HG03565 (cell line): ENCODE results near the gene SLC11A1.
A peak's percentile ranks its signal among the peaks of the same experiment; 100 is the strongest.

ENCODE experiments used
- ATAC-seq: cut with Tn5 transposase; IDR thresholded peaks from one replicate; pipeline ENCODE4 v1.9.1; 2021; ENCODE audit warnings: mild to moderate bottlenecking, moderate library complexity; ENCODE audit not compliant: unreplicated experiment

SLC11A1 gene

DNA sequence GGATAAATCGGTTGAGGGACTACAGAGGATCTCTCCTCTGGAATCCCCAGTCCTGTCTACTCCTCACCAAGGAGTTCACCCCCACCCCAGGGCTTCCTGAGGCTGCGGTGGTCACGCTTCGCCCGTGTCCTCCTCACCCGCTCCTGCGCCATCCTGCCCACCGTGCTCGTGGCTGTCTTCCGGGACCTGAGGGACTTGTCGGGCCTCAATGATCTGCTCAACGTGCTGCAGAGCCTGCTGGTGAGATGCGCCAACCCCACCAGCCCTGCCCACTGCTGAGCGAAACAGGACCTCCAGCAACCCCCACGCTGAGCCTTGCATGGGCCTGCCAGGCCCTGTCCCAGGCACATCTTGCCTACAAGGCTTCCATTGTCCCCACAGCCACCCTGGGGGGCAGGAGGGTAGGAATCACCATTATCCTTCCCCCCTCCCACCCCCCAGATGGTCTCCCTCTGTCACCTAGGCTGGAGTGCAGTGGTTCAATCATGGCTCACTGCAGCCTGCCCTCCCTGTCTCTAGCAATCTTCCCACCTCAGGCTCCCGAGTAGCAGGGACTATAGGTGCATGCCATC is 10.9 kb downstream of the SLC11A1 start:
- ATAC-seq = no peak

DNA sequence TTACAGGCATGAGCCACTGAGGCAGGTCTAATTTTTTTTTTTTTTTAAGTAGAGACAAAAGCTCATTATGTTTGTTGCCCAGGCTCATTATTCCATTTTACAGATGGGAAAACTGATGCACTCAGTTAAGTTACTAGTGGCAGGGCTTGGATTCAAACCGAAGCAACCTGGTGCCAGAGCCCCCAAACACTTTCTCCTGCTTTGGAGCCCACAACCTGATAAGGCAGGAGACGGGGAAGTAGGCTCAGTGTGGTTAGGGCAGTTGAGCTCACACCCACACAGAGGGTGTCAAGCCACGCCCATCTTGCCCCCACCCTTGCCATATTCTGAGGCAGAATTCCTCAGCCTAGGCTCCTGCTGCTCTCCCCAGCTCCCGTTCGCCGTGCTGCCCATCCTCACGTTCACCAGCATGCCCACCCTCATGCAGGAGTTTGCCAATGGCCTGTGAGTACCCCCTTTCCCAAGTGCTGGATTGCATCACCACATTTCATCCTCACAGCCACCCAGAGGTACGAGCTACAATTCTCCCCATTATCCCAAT is 11.7 kb downstream of the SLC11A1 start:
- ATAC-seq = no peak

DNA sequence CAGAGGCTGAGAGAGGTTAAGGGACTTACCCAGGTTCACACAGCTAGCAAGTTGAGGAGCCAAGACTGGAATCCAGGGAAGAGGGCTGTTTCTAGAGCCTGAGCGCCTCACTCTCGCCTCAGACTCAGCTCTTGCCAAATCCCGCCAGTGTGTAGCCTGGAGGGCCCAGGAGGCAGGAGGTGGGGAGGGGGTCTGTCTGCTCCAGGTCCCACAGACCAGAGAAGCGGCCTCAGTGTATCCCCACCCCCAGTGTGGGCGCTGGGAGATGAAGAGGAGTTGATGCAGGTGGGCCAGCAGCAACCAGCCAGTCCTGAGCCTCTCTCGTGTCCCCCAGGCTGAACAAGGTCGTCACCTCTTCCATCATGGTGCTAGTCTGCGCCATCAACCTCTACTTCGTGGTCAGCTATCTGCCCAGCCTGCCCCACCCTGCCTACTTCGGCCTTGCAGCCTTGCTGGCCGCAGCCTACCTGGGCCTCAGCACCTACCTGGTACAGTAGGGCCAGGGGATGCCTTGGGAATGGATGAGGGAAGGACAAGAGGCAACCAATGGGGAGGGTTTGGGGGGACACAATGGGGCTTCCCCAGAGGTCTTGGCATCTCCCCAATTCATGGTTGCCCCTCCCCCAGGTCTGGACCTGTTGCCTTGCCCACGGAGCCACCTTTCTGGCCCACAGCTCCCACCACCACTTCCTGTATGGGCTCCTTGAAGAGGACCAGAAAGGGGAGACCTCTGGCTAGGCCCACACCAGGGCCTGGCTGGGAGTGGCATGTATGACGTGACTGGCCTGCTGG is 12.4 kb downstream of the SLC11A1 start:
- no peak for ATAC-seq

DNA sequence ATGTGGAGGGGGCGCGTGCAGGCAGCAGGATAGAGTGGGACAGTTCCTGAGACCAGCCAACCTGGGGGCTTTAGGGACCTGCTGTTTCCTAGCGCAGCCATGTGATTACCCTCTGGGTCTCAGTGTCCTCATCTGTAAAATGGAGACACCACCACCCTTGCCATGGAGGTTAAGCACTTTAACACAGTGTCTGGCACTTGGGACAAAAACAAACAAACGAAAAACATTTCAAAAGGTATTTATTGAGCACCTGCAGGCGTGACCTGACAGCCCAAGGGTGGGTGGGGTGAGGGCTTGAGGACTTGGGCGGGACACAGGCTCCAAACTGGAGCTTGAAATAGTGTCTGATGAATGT is 13.0 kb downstream of the SLC11A1 start:
- no peak for ATAC-seq

DNA sequence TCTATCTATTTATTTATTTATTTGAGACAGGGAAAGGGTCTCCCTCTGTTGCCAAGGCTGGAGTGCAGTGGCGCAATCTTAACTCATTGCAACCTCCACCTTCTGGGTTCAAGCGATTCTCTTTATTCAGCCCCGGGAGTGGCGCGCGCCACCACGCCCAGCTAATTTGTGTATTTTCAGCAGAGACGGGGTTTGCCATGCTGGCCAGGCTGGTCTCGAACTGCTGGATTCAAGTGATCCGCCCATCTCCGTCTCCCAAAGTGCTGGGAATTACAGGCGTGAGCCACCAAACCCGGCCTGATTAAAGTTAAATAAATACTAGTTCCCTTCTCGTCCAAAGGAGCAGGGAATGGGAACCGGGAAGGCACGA is 13.4 kb downstream of the SLC11A1 start:
- no peak for ATAC-seq

DNA sequence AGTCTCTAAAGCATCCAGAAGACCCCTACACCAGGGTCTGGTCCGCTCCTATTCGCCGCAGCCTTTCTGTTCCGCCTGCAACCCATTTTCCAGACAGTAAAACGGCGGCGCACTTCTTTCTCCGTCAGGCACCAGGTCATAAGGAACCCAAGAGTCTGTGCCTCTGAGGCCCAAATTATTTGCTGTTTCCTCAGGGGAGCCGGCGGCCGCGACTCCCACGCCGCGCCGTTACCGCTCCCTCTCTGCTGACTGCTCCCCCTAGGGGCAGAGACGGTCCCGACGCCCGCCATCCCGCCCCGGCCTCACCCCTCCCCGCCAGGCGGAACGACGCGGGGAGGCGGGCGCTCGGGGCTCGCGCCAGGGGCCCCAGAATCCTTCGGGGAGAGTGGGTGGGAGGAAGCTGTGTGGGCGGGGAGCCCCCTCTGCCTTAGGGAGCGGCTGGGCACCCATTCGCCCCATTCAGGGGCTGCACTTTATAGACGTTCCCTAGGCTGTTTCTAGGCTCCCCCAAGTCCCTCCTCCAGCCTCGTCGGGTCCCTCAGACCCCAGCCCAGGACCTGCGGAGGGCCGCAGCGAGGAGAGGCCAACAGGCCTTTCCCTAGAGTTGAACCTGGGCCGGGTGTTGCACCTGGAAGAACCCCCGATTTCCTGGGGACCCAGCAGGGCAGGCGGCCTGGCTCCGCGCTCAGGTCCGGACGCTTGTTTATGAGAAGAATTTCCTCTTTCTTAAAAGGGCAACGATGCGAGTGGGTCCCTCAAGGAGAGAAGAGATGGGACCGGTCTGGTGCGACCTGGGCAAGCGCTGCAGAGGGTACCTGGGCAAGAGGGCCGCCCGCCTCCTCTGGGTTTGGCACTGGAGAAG is 14.0 kb downstream of the SLC11A1 start:
- ATAC-seq = peak; percentile 44

DNA sequence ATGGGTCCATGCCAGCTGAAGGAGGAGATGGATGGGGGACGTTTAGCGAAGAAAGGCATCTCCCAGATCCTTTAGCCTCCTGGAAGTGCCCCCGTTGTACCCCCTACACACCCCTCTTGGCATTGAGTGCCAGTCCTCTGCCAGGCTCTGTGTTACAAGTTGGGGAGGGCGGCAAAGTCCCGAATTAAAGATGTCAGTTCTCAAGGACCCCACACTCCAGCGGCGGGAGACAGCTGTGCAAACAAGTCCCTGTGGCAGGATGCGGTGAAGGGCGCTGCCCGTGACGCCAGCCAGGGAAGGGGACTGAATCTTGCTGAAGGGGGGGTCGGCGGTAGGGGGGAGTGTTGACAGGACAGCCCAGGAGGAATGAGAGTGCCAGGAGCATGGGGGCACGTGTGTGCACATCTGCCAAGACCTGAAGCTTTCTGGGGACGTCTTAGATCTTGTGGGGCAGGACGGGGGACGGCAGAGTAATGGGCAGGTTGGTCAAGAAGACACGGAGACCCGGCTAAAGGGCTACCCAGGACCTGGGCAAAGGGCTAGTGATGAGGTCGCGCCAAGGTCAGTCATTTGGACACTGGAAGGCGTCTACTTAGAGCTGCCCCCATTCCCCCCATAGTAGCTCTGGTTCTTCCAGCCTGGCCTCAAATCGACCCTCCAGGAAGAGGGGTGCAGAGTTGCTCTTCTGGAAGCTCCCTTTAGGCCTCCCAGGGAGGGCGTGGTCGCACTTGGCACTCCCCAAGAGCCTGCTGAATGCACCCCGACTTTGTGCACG is 14.8 kb downstream of the SLC11A1 start:
- no peak for ATAC-seq

DNA sequence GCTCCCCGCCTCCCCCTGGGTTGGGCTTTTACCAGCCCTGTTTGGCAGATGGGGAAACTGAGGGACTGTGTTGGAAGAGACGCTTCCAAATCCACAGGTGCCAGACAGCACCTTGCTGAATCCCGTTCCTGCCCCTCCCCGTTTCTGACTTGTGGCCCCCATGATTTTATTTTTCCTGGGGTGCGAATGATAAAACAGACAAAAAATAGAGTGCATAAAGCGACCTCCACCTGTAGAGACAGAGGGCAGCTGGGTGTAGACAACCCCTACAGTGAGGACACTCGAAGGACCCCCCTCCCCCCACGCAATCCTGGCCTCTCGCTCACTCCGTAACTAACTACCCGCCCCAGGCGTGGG is 15.4 kb downstream of the SLC11A1 start:
- no peak for ATAC-seq

DNA sequence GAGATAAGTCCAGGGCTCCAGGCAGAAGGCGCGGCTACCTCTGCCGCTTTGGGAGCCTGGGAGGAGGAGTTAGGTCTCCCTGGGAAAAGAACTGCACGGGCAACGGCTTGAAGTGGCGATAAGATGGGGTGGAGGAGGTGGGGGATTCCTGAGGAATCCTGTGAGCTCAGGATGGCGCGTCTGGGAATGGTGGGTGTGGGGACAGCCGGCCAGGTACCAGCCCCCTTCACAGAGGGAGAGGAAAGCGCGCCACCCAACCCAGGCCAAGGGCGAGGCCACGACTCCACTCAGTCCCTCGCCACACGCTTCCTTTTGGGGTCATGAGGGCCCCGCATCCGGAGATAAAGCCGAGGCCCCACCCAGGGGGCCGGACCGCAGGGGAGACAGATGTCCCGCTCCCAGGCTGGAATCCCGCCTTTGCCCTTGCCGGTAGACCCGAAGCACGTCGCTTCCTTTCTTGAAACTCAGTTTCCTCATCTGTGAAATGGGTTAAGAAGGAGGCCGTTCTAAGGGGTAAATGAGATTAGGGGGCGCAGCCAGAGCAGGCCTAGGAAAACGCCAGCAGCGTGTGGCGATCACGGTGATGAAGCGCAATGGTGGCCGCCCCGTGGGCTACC is 15.9 kb downstream of the SLC11A1 start:
- ATAC-seq = no peak

DNA sequence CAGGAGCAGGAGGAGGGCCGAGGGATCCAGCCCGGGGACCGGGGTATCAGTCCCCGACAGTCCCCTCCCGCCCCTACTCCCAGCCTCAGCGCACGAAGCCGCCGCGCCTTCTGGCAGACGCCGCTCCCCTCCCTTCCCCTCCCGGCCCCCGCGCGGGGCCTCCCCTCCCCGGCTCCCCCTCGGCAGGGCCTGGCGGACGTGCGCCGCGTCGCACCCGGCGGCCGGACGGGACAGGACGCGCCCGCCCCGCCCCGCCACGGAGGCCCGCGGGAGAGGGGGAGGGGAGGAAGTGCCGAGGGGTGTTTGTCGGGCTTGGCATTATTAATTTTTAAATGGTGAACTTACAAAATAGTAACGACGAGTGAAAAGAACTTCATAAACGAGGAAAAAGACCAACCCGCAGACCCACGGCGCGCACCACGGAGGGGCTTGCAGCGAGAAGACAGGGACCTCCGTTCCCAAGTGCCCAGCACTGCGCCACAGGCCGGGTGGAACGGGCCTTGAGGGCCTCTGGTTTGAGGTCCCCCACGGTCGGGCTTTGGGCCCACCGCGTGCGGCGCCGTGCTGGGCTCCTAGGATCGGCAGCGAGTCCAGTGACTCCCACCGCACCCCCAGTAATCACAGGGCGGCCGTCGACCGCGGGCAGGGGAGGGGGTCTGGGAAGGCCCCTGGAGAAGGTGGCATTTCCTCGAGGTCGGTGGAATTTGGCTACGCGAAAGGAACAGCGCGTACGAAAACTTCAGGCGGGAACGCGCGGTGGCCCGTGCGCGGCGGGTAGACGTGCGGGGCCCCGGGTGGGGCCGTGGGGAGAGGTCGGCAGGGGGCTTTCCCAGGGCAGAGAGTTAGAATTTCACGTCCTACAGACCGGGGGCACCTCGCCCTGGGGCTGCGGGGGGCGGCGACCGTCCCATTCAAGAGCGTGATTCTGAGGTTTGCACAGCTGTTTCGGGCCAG is 16.6 kb downstream of the SLC11A1 start:
- ATAC-seq = no peak

DNA sequence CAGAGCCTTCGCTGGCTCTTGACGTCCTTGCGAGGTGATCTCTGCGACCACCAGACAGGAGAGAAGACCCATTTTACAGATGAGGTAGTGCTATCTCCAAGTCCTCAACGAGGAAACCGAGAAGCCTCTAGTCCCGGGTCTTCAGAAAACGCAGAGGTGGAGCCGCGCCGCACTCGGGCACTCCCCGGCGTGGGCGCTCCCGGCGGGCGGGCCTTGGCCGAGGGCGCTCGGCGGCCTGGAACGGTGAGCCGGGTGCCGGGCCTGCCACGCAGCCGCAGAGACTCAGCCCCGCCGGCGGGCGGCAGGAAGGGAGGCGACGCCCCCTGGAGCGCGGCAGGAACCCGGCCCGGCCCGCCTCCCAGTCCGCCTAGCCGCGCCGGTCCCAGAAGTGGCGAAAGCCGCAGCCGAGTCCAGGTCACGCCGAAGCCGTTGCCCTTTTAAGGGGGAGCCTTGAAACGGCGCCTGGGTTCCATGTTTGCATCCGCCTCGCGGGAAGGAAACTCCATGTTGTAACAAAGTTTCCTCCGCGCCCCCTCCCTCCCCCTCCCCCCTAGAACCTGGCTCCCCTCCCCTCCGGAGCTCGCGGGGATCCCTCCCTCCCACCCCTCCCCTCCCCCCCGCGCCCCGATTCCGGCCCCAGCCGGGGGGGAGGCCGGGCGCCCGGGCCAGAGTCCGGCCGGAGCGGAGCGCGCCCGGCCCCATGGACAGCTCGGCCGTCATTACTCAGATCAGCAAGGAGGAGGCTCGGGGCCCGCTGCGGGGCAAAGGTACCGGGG is 17.5 kb downstream of the SLC11A1 start, which contains the start of gene CTDSP1:
CTDSP1 (plus strand) TSS at position 478 of the 776 bp plus-strand sequence; CDS start at position 701, 223 bp downstream.
- ATAC-seq = peak; percentile 33

DNA sequence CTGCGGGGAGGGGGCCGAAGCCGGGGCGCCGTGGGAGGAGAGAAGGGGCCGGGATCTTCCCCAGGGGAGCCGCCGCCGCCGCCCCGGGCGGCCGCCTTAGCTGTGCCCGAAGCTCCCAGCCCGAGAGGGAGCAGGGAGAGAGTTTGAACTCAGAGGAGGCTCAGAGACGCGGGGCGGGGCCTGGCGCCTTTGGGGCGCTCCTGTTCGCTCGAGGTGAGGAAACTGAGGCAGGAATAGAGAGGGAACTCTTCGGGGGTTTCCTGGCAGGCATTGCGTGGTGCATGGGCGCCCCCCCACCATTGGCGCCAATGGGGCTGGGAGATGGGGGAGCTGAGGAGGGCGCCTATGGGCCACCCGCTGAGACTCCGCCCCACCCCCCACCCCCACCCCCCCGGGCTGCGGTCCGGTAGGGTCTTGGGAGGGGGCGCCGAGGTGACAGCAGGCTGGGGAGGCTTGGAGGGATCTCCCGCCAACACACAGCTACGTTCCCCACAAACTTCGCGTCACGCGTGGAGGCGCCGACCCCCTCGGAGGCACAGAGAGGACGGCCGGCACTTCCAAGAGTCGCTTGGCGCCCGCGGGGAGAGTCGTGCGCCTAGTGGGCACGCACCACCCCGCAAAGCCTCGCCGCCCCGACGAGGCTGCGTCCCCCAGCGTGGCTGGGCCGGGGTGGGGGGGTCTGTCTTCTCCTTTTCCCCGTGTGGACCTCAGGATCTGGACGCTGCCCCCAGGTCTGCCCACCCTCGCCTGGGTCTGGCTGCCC is 18.3 kb downstream of the SLC11A1 start:
- no peak for ATAC-seq

DNA sequence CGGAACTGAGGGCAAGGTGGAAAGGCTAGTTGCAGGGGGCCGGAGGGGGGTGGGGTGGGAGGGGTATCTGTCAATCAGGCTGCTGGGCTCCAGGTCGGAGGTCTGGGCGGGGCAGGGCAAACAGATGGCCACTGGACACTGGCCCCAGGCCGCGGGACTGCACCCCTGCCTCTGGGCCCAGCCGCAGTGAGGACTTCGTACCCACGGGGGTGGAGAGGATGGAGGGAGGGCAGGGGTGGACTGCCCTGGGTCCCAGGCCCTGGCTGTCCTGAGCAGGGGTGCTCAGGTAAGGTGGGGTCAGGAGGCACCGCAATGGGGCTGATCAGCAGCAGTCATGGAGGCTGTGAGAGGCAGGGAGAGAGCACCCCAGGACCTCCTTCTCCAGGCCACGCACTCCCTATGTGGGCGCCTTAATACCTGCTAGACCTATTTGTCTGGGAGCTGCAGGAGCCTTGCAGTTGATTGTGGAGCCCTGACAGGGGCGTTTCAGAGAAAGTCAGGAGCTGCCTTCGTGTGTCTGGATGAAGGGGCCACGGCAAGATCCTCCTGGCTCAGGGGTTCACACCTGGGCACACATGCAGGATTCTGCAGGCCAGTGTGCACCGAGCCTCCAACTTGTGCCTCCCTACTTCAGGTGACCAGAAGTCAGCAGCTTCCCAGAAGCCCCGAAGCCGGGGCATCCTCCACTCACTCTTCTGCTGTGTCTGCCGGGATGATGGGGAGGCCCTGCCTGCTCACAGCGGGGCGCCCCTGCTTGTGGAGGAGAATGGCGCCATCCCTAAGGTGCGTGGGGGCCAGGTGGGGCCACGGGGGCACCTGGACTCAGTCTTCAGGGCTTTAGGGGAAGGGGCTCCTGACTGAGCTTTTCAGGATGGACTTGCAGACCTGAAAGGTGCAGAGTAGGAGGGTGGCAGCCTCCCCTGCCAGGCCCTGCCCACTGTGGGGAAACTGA is 19.1 kb downstream of the SLC11A1 start:
- ATAC-seq = no peak

DNA sequence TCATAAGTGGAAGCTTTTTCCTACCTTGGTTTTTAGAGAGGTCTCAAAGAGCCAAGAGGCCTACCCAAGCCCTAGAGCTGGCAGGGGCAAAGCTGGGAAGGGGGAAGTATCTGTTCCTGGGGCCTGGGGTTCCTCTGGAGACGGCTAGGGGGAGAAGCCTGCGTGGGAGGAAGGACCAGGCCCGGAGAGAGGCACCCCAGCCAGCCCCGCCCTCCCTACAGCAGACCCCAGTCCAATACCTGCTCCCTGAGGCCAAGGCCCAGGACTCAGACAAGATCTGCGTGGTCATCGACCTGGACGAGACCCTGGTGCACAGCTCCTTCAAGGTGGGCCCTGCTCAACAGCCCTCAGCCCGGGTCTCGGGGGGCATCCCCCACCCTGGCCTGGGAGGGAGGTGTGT is 19.8 kb downstream of the SLC11A1 start:
- ATAC-seq = no peak

DNA sequence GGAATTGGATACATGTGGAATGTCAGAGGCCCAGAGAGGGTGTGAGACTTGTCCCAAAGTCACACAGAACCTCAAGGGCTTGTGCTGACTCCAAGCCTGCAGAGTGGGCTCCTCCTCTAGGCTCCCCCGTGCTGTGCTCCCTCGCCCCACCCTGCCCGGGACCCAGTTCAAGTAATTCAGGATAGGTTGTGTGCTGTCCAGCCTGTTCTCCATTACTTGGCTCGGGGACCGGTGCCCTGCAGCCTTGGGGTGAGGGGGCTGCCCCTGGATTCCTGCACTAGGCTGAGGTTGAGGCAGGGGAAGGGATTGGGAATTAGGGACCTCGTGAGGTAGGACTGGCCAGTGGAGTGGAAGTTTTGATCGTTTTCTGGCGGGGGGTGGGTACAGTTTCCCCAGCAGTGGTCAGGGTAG is 20.4 kb downstream of the SLC11A1 start:
- no peak for ATAC-seq

DNA sequence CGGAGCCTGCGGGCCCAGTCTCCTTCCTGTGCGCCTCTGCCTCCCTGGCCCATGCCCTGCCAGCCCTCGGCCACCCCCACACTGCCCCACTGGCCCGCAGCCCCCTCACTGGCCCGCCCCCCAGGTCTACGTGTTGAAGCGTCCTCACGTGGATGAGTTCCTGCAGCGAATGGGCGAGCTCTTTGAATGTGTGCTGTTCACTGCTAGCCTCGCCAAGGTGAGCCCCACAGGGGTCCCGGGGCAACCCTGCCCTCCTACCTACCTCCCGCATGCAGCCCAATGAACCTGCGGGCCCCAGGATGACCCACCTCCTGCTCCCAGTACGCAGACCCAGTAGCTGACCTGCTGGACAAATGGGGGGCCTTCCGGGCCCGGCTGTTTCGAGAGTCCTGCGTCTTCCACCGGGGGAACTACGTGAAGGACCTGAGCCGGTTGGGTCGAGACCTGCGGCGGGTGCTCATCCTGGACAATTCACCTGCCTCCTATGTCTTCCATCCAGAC is 20.9 kb downstream of the SLC11A1 start:
- no peak for ATAC-seq
